ENCODE results near the gene AHDC1.

AHDC1 gene

DNA sequence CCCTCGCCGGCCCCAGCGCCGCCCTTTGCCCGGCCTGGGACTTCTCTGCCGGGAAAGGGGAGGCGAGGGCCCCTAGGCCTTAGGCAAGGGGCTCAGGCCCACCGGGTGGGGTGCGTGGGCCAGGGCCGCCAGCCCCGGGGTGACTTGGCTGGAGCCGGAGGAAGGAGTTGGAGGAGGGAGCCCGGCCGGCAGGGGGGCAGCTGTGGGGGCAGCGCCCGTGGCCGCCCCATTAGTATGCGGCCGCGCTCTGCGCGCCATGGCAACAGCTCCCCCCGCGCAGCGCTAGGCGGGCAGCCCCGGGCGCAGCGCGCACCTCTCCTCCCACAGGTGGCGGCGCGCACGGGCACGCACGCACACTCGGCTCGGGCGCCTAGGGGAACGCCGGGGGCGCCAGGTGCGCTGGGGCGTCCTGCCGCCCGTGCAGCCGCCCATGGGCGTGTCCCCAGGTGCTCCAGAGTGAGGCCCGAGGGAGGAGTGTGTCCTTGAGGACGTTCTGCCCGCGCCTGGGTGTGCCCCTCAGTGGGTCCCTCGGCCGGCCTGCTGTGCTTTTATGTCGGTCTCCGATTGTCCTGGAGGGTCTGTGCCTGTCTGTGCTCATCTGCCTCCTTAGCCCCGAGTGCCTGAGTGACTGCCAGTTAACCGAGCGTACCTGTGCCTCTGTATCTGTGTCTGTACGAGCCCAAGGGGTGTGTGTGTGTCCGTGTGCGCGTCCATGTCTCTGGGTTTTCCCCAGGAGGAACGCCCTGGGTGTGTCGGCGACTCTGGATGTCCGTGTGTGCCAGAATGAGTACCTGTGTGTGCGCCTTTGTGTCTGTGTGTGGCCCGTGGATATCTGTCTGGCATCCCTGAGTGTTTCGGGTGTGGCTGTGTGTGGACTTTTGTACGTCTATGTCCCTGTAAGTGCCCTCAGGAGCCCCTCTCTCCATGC lies 75.8 kb downstream of the AHDC1 start:
- DNase-seq, result peak; percentile 64

DNA sequence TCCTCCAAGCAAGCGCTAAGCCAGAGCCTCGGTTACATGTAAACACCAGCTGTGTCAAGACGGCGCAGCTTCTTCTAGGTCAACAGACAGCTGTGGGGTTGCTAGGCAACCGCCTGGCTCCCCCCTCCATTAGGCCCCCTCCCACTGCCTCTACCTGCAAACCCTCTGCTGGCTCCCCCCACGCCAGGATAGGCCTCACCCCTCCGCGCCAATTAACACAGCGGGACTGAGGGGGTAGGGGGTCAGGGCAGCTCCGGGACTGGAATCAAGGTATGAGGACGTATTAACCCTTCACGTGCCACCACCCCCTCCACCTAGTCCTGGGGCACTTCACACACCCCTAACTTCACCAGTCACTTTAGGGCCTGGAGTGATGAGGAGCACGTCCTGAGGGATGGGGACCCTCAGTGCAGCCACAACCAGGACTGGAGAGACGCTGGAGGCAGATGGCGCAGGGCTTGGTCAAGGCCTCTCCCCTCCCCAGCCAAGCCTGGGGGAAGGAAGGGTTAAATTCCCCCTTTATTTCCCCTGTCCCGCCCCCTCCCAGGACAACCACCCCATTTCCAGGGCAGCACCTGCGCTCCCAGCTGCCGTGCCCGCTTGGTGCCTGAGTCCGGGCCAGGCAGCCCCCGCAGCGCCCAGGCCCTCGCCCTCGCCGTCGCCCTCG lies 76.6 kb downstream of the AHDC1 start:
- peak; percentile 49 for DNase-seq

DNA sequence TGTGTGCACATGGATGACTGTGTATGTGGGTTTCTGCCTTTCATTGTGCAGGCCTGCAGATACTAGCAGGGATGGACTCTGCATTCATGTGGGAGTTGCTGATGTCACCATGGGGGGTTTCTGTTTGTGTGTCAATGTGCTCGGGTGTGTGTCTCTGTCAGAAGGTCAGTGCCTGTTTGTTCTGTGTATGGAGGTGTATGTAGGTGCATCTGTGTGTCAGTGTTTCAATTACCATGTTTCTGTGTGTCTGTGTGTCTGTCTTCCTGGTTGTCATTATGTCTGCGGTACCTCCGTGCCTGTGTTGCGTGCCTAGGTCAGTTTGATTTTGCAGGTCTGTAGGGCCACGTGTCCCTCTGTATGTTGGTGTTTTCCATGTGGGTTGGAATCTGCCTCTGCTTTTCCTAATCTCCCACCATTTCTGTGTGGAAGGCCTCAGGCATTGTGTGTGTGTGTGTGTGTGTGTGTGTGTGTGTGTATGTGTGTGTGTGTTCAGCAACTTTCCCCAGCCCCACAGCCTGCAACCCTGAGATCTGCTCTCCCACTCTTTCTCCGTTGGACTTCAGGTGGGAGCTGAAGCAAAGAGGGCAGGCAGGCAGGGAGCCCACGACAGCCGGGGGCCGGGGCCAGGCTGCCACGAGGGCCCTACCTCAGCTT lies 77.2 kb downstream of the AHDC1 start:
- DNase-seq, result peak; percentile 45

- DNase-seq, result peak; percentile 84
These were observed 78.4 kb downstream of the AHDC1 start for GRCh38 chr1:27525296-27526272.

GRCh38 chr1:27523337-27524020 lies 80.5 kb downstream of the AHDC1 start:
- no peak for DNase-seq

DNA sequence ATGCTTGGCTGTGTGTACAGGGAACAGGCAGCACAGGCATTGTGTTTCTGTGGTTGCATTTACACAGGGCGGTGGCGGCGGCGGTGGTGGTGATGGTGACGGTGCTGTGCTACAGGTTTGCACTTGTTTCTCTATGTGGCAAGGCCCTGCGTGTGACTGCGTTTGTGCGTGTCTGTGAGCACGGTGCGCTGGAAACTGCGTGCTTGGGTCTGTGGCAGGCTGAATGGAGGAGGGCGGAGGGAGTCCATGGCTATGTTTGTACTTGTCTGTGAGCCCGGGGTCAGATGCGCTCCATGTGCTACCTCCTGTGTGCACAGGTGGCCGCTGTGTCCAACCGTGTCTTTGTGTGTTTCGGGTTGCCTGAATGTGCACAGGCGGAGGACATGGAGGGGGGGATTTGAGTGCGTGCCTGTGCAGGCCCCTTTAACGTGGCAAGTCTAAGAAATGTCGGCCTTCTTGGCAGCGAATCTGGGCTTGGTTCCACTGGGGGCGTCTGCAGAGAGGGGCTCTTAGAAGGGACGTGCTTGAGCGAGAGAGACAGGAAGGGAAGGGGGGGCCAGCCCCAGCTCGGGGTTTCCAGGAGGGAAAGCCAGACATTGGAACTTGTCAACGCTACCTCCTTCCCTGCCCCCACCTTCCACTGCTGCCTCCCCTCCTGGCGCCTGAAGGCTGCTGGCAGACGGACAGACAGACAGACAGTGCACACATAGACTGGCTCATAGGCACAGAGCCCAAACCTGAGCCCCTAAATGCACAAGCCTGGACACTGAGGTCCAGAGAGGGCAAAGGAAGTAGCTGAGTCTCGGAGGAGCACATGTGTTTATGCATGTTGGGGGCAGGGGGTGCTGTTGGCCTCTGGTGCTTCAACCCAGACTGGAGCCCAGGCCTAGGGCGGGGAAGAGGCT lies 81.3 kb downstream of the AHDC1 start:
- DNase-seq, result peak; percentile 80

GRCh38 chr1:27521861-27522431 lies 82.0 kb downstream of the AHDC1 start:
- DNase-seq, result peak; percentile 41

- peak; percentile 68 for DNase-seq
These were observed 82.6 kb downstream of the AHDC1 start for GRCh38 chr1:27521336-27521831.

- no peak for DNase-seq
These were observed 83.3 kb downstream of the AHDC1 start for GRCh38 chr1:27520651-27521050.

- DNase-seq, result no peak
These were observed 84.3 kb downstream of the AHDC1 start for GRCh38 chr1:27519331-27520258.

- DNase-seq, result no peak
These were observed 85.1 kb downstream of the AHDC1 start for GRCh38 chr1:27518808-27519207.

DNA sequence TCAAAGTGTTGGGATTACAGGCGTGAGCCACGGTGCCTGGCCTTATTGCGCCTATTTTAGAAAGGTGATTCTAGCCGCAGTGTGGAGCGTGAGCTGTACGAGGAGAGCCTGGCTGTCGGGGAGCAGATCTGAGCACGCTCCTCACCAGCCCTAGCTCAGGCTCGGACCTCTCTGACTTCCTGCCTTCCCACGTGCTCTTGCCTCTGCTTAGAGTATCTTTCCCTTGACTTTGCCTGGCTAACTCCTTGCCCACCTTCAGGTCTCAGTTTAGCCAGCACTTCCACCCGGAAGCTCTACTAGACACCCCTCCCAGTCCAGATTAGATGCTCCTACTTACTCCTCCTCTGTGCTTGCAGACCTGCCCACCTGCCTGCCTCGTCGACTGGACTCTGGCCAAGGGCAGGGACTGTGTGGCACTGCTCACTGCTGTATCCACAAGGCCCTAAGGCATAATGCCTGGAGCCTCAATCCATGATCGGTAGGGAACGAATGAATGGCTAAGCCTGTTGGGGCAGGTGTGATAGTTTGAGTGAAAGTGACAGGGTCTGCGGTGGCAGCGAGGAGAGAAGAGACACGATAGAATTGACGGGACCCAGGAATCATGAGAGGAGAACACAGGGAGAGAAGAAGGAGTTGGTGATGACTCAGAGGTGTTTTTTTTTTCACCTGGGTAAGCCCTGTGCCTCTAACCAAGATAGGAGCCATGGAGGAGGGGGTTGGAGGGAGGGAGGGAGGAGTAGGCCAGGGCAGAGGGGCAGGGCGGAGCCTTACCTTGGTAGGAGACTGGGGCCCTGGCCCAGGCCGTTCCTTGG lies 85.8 kb downstream of the AHDC1 start:
- DNase-seq, result no peak

- DNase-seq, result no peak
These were observed 86.6 kb downstream of the AHDC1 start for GRCh38 chr1:27517301-27517700.

DNA sequence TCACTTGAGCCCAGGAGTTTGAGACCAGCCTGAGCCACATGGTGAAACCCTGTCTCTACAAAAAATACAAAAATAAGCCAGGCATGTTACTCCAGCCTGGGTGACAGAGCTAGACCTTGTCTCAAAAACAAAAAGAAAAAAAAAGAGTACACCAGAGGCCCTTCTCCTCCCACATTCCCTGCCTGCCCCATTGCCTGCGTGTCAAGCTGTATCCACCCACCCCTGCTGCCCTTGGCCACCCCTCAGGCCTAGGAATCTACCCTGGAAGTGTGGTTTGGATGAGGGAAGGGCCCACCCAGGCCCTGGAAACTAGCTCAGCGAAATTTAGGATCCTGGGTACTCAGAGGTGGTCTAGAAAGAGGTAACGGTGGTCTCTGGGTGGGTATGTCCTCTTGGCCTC lies 88.3 kb downstream of the AHDC1 start:
- no peak for DNase-seq

DNA sequence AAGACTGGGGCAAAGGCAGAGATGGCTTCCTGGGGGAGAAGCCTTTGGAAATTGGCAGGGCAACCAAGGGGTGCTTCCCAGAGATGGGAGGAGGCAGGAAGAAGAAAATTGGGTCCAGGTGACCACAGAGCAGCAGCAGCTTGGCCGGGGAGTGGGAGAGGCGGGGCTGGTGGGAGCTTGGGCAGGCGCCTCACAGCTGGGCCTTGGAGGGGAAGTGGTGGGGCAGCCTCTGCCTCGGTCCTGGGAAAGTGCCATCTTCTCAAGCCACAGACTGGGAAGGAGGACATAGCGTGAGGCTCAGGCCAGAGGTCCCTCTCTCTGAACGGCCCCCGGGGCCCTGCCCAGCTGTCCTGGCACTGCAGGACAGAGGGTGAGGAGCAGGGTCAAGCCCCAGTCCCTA lies 90.0 kb downstream of the AHDC1 start:
- no peak for DNase-seq

GRCh38 chr1:27513528-27513927 lies 90.4 kb downstream of the AHDC1 start:
- DNase-seq, result no peak

GRCh38 chr1:27509127-27510080 lies 94.5 kb downstream of the AHDC1 start:
- no peak for DNase-seq

Measured in stimulated activated CD4-positive, alpha-beta T cell treated with anti-CD3 and anti-CD28 coated beads, Interleukin-15, amount 100 ng/mL, for 24 hours (primary cell).